SJSA1 (cell line): ENCODE measurements around the gene TLE4. TPM values are rescaled to one million over a fixed set of nuclear protein-coding genes. Genes with fewer than 3 reads are reported as not detected.

Experiments used
- DNase-seq, 2 experiments: peaks; one replicate each; pipeline ENCODE4 v3.0.0-alpha.2; 2015 to 2020; ENCODE audit warnings: low spot score in 2 of 2, low read depth in 1 of 2
- H3K27ac ChIP-seq: fragments of 250-450 bp; sonication (Bioruptor Pico); 2 replicates; pipeline ENCODE4 v1.5.1; 2020; ENCODE audit warnings: mild to moderate bottlenecking, moderate library complexity
- H3K27me3 ChIP-seq: fragments of 250-450 bp; sonication (Bioruptor Pico); replicated peaks from 2 replicates; pipeline ENCODE4 v1.5.1; 2020; ENCODE audit warnings: mild to moderate bottlenecking, moderate library complexity
- H3K36me3 ChIP-seq: fragments of 250-450 bp; sonication (Bioruptor Pico); 2 replicates; pipeline ENCODE4 v1.5.1; 2020; ENCODE audit warnings: mild to moderate bottlenecking
- H3K4me1 ChIP-seq: fragments of 250-450 bp; sonication (Bioruptor Pico); replicated peaks from 2 replicates; pipeline ENCODE4 v1.6.1; 2021; ENCODE audit warnings: mild to moderate bottlenecking
- H3K4me3 ChIP-seq: fragments of 250-450 bp; sonication (Bioruptor Pico); 2 replicates; pipeline ENCODE4 v1.5.1; 2020; ENCODE audit warnings: mild to moderate bottlenecking
- H3K9me3 ChIP-seq: fragments of 250-450 bp; sonication (Bioruptor Pico); replicated peaks from 2 replicates; pipeline ENCODE4 v1.5.1; 2020; ENCODE audit warnings: mild to moderate bottlenecking
- total RNA-seq: library from RNA; depleted of rRNA; stranded (reverse); fragments of >200 nt; shearing (Covaris generic); gene quantifications from 2 replicates; pipeline ENCODE4 v1.2.3, GENCODE V29; 2014

Gene TLE4
- total RNA-seq, 1 experiment from 2014 or later = 54.6 TPM

DNA sequence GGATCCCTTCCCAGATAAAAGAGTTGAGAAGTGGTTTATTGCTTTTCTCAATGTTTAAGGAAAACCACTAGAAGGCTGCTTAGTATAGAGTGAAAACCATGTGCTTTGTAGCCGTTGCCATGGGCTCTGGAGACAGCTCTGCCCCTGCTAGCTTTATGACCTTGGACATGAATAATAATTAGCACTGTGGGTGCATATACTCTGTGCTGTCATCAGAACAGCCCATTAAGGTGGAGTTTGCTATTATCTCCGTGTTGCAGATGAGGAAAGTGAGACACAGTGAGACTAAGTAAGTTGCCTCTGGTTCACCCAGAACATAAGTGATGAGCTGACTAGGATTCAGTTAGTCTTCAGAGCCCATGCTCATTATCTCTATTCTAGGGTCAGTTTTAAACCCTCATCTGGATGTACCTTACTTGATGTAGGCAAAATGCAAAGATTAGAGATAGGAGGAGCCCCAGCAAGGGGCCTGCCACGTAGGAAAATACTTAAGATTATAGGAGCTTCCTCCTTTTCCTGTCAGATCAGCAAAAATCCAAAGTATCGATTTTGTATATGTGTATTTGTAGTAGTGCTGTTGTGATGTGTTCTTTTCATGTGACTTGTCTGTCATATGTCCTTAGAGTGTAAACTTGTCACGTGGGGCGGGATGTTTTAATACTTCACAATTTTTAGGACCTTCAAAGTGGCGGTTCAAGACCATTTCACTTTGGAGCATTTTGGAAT, 102.5 kb downstream of the TLE4 start:
- Histone ChIP-seq H3K4me1 (peaks cover 24% of the 10 kb centered on the region), H3K36me3 (peaks cover 20% of the 10 kb centered on the region), H3K27me3 (no peaks in the 10 kb centered on the region), H3K27ac (no peak overlapping the region), H3K4me3 (no peak overlapping the region), H3K9me3 (no peaks in the 10 kb centered on the region; the same call in 1 of the 2 replicates)
- DNase-seq = no peak

DNA sequence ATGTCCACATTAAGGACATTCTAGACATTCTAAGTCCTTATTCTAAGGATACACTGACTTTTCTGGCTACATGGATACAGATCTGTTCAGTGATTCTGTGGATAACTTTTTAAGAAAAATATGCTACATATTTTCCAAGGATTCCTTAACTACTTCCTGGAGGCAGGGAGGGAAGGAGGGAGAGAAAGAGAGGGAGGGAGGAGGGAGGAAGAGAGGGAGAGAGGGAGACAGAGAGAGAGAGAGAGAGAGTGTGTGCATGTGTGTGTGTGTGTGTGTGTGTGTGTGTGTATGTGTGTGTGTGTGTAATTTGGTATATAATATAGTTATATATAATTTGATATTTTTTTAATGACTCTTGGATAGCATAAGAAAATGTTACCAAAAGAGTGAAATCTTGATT, 109.8 kb downstream of the TLE4 start:
- H3K4me1 ChIP-seq = peaks cover 42% of the 10 kb centered on the region
- no peaks in the 10 kb centered on the region for H3K27me3 ChIP-seq
- no peaks in the 10 kb centered on the region for H3K36me3 ChIP-seq
- no peak overlapping the region for H3K4me3 ChIP-seq
- no peak for DNase-seq
- H3K27ac ChIP-seq = no peak overlapping the region
- H3K9me3 ChIP-seq = no peaks in the 10 kb centered on the region

GRCh38 chr9:79682076-79682736, 110.4 kb downstream of the TLE4 start:
- H3K4me3 ChIP-seq = no peak overlapping the region
- peaks cover 6% of the 10 kb centered on the region for H3K36me3 ChIP-seq
- no peak overlapping the region for H3K27ac ChIP-seq
- H3K4me1 ChIP-seq = peaks cover 48% of the 10 kb centered on the region
- DNase-seq = no peak
- H3K27me3 ChIP-seq = no peaks in the 10 kb centered on the region
- no peaks in the 10 kb centered on the region for H3K9me3 ChIP-seq

DNA sequence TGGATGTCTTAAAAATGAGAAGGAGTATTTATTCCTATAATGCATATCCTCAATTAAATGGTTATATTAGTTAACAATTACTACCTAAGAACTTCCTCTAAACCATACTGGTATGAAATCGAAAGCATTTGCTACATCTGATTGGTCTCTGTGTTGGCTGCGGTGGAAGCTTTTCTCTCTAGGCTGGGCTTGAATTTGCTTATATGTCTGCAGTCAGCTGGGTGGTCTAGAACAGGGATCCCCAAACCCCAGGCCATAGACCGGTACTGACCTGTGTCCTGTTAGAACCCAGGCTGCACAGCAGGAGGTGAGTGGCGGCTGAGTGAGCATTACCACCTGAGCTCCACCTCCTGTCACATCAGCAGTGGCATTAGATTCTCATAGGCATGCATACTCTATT, 112.3 kb downstream of the TLE4 start:
- DNase-seq = no peak
- Histone ChIP-seq H3K9me3 (no peaks in the 10 kb centered on the region), H3K36me3 (peaks cover 17% of the 10 kb centered on the region), H3K4me1 (peaks cover 52% of the 10 kb centered on the region), H3K27ac (no peak overlapping the region), H3K27me3 (no peaks in the 10 kb centered on the region), H3K4me3 (no peak overlapping the region)

GRCh38 chr9:79684711-79685575, 113.2 kb downstream of the TLE4 start:
- DNase-seq = no peak
- H3K36me3 ChIP-seq = peaks cover 17% of the 10 kb centered on the region
- H3K27me3 ChIP-seq = no peaks in the 10 kb centered on the region
- no peak overlapping the region for H3K4me3 ChIP-seq
- peaks cover 52% of the 10 kb centered on the region for H3K4me1 ChIP-seq
- H3K27ac ChIP-seq = peak overlapping the region; percentile 41
- no peaks in the 10 kb centered on the region for H3K9me3 ChIP-seq

DNA sequence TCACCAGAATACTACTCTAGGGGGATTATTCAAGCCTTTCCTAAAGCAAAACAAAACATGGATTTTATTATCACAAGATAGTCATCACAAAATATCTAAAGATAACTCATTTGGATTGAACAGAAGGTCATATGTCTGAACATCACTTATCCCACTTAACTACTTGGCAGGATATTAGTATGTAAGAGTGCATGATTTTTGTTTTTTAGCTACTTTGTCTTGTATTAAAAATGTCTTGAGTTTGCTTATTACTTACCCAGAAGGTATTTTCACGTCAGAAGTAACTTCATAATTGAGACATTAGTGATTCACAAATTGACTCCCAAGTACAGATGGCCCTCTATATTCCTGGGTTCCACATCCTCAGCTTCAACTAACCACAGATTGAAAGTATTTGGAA, 113.8 kb downstream of the TLE4 start:
- Histone ChIP-seq H3K9me3 (no peaks in the 10 kb centered on the region), H3K4me1 (peaks cover 52% of the 10 kb centered on the region), H3K27me3 (no peaks in the 10 kb centered on the region), H3K4me3 (no peak overlapping the region), H3K36me3 (peaks cover 17% of the 10 kb centered on the region), H3K27ac (peak overlapping the region; percentile 41)
- no peak for DNase-seq

DNA sequence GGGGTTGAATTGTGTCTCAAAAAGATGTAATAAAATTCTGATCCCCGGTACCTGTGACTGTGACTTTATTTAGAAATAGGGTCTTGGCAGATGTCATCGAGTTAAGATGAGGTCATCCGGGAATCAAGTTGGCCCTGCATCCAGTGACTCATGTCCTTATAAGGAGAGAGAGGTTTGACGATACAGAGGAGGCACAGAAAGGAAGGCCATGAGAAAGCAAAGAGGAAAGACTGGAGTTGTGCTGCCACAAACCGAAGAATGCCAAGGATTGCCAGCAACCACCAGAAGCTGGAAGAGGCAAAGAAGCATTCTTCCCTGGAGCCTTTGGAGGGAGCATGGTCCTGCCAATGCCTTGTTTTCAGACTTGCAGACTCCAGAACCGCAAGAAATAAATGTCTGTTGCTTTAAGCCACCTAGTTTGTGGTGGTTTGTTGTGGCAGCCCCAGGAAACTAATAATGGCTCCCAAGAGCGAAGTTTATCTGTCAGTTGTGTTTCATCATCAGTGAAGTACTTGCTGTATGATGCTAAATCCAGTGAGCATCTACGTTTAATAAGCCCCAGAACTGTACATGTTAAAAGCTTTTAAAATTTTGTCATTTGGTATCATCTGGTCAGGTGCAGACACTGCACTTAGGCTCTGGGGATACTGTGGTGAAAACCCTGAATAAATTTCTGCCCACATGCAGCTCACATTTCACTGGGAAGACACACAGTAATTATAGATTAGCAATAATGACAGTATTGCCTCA, 114.8 kb downstream of the TLE4 start:
- Histone ChIP-seq H3K4me1 (peaks cover 49% of the 10 kb centered on the region), H3K36me3 (peaks cover 17% of the 10 kb centered on the region), H3K27me3 (no peaks in the 10 kb centered on the region), H3K4me3 (no peak overlapping the region), H3K27ac (peak overlapping the region; percentile 41), H3K9me3 (no peaks in the 10 kb centered on the region)
- peak; percentile 70 to 78 for DNase-seq

DNA sequence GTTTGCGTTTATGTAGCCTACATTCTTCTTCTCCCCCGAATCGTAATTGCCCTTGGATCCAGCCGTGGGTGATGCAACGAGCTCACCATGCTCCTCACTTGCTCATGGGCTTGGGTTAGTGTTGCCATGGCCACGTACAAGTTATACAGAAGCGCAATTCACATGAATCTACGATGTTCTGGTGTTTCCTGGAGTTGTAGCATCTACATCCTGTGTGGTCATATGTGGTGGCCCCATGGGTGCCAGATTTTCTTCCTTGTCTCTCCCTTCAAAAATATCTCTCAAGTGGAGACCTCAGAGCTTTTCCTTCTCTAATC, 115.3 kb downstream of the TLE4 start:
- Histone ChIP-seq H3K4me3 (no peak overlapping the region), H3K4me1 (peaks cover 44% of the 10 kb centered on the region), H3K36me3 (peaks cover 17% of the 10 kb centered on the region), H3K27me3 (no peaks in the 10 kb centered on the region), H3K27ac (peak overlapping the region; percentile 41), H3K9me3 (no peaks in the 10 kb centered on the region)
- DNase-seq = no peak

GRCh38 chr9:79688363-79688762, 116.6 kb downstream of the TLE4 start:
- H3K4me1 ChIP-seq = peaks cover 34% of the 10 kb centered on the region

DNA sequence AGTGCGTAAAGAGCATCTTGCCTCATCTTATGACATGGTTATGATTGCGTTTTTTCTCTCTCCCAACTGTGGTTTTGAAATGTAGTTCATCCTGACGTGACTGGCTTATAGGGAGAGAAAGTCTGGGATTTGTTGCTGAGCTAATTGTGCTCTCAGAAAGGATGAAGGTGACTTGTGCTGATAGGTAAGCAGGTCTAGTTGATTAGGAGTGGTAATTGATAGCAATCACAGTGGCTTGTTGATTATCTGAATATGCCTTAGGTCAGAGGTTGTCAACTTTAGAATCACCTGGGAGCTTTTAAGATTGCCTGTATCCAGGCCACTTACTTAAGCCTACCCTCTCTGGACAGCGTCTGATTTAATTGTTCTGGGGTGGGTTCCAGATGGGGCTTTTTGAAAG, 117.8 kb downstream of the TLE4 start:
- H3K4me3 ChIP-seq = no peak overlapping the region
- peaks cover 17% of the 10 kb centered on the region for H3K36me3 ChIP-seq
- DNase-seq = no peak
- H3K9me3 ChIP-seq = no peaks in the 10 kb centered on the region
- H3K4me1 ChIP-seq = peaks cover 44% of the 10 kb centered on the region
- H3K27me3 ChIP-seq = no peaks in the 10 kb centered on the region
- H3K27ac ChIP-seq = no peak overlapping the region

More at GRCh38 chr9:79688363-79688762, 116.6 kb downstream of the TLE4 start:
- peaks cover 17% of the 10 kb centered on the region for H3K36me3 ChIP-seq
- no peak for DNase-seq
- H3K4me3 ChIP-seq = no peak overlapping the region
- no peaks in the 10 kb centered on the region for H3K9me3 ChIP-seq
- H3K27ac ChIP-seq = no peak overlapping the region
- no peaks in the 10 kb centered on the region for H3K27me3 ChIP-seq

DNA sequence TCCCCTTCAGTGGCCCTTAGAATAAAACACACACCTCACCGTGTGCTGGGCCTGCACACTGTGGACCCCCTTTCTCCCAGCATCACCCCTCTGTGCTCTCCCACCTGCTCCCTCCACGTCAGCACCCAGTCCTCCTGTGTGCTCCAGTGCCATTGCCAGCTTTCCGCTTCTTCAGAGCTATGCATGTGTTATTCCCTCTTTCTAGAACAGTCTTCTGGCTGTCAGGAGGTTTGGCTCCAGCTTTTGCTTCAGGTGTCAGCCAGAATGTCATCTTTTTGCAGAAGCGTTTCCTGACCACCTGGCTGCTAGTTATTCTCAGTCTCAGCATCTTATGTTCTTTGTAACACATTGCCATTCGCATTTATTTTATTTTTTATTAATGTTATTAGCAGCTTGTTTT, 119.7 kb downstream of the TLE4 start:
- DNase-seq = no peak
- H3K4me1 ChIP-seq = peaks cover 33% of the 10 kb centered on the region
- peaks cover 17% of the 10 kb centered on the region for H3K36me3 ChIP-seq
- H3K27me3 ChIP-seq = no peaks in the 10 kb centered on the region
- no peak overlapping the region for H3K27ac ChIP-seq
- H3K4me3 ChIP-seq = no peak overlapping the region
- H3K9me3 ChIP-seq = no peaks in the 10 kb centered on the region

DNA sequence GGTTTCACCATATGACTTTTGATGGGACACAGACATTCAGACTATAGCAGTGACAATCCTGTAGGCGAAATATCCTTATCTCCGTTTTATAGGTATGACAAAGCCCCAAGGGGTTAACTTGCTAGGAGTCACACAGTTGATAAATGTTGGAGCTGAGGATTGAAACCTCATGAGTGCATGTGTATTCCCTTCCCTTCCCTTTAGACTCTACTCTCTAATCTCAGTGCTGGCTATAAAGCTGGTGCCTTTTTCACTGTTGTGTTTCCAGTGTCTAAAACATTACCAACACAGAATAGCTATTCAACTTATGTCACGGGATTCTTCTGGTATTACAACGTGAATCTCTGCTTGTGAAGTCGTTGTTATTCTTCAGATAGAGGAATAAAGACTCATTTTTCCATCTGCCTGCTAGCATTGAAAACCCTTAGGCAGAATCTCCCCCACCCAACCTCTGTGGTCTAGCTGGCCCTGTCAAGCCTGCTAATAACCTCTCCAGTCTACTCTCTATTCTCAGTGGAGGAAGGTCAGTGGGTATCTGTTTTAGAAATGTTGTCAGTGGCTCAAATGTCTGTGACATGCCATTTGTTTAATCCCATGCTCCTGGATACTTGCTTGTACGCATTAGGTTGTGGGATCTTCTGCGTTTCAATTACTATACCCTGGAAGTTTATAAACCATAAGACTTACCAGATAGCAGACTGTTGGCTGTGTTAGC, 121.2 kb downstream of the TLE4 start:
- no peak for DNase-seq
- Histone ChIP-seq H3K36me3 (peaks cover 3% of the 10 kb centered on the region; the same call in 1 of the 2 replicates), H3K27ac (no peak overlapping the region), H3K4me3 (no peak overlapping the region), H3K27me3 (no peaks in the 10 kb centered on the region), H3K9me3 (no peaks in the 10 kb centered on the region), H3K4me1 (peaks cover 22% of the 10 kb centered on the region)

GRCh38 chr9:79693750-79694149, 122.0 kb downstream of the TLE4 start:
- H3K9me3 ChIP-seq = no peaks in the 10 kb centered on the region
- no peak for DNase-seq
- no peak overlapping the region for H3K4me3 ChIP-seq
- H3K27ac ChIP-seq = no peak overlapping the region
- H3K36me3 ChIP-seq = no peaks in the 10 kb centered on the region
- H3K4me1 ChIP-seq = peaks cover 22% of the 10 kb centered on the region
- no peaks in the 10 kb centered on the region for H3K27me3 ChIP-seq
